Measurements from ENCODE around the gene MAP2K5.

The MAP2K5 gene

DNA sequence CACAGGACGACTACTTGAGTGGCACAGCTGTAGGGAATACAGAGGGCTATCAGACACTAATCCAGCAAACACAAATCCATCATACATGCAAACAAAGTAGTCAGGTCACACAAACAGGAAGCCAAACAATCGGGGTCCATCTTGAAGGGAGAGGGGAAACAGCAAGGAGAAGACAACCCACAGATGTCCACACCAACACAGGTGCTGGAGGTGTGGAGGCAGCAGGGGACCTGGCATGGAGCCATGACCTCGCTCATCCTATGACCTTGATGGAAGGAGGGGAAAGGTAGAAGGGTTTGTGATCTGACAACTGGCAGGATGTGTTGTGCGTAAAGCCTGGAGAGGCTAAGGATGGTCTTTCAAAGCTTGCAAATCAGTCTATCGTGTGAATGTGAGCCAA is 242.9 kb downstream of the MAP2K5 start:
- DNase-seq: no peak

DNA sequence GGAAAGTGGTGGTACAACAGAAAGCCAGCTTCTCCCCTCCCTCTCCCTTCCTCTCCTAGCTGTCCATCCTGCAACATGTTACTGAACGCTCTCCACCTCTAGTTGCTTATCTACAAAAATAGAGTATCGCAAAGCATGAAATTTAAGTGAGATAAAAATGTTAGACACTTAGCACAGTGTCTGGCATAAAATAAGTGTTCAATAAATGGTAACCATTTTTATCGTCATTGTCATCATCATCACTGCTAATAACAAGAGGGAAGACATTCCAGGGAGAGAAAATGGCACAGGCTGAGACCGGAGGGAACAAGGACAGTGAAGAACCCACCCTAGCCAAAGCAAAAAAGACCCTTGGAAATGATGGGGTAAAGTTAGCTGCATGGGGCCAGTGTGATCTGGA is 244.1 kb downstream of the MAP2K5 start:
- DNase-seq: no peak

DNA sequence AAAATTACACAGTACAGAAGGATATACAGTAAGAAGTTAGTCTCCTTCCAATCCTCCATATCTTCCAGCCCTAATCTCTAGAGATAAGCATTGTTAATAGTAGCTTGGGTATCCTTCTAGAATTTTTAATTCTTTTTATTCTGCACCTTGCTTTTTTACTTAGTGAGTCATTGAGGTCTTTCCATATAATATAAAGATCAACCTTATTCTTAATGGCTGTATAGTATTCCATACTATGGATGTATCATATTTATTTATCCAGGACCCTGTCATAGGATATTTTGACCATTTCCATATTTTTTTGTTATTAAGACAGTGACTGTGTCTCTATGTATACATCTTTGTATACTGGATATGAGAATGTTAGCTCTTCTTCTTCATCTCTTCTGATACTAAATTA is 246.5 kb downstream of the MAP2K5 start:
- no peak for DNase-seq

- no peak for DNase-seq
These were observed 248.3 kb downstream of the MAP2K5 start for GRCh38 chr15:67790610-67791319.

DNA sequence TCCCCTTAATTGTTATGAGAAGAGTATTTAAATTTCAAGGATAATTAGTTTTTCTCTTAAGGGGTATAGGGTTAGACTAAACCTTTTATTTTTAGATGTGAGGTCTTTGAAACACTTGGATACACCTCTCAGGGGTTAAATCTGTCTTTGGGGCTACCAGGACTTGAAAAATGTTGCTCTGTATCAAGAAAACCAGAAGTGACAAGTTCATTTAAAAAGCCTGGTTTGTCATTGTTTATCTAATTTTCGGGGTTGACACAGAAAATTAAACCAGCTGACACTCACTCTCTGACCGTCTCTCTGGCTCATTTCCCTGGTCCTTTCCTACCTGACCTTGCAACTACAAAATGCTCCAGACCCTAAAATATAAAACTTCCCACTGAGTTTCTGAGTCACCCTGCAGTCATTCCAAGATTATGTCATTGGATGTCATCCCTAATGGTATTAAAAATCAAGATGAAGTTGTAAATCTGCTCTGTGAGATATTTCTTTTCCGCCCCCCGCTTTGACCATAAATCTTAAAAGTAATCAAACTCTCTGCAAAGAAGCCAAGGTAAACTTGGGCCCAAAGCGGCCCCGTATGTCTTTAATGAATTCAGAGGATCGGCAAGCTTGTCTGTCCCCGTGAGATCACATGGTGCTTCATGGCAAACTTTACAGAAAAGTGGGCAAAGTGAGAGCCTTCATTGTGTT is 249.9 kb downstream of the MAP2K5 start:
- DNase-seq: no peak

- no peak for DNase-seq
These were observed 252.5 kb downstream of the MAP2K5 start for GRCh38 chr15:67794832-67795574.

DNA sequence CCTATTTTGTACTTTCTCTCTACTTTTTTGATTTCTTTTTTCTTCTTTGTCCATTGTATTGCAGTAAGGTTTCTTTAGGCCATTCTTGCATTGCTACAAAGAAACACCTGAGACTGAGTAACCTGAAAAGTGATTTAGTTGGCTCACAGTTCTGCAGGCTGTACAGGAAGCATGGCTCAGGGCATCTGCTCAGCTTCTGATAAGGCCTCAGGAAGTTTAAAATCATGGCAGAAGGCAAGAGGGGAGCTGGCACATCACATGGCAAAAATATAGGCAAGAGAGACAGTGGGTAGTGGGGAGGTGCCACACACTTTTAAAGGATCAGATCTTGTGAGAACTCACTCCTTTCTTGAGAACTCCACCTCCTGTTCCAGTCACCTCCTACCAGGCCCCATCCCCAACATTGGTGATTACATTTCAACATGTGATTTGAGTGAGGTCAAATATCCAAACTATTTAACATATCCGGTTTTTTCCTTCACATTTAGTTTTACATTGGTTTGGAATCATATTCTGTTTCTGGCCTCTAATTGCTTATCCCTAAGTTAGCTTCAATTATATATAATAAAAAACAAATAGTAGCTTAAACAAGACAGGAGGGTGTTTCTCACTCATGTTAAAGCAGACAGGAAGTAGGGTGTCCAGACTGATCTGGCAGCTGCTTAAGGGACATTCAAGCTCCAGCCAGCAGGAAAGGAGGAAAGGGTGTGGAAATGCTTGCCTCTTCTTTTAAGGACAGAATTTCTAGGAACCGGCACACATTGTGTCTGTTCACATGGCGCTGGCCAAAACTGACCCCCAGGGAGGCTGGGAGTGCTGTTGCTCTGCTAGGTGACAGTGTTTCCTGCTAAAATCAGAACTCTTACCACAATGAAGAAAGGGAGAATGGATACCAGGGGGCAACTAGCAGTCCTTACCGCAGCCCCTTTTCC is 254.0 kb downstream of the MAP2K5 start:
- DNase-seq: no peak

GRCh38 chr15:67799801-67800205 is 257.3 kb downstream of the MAP2K5 start:
- DNase-seq: no peak

DNA sequence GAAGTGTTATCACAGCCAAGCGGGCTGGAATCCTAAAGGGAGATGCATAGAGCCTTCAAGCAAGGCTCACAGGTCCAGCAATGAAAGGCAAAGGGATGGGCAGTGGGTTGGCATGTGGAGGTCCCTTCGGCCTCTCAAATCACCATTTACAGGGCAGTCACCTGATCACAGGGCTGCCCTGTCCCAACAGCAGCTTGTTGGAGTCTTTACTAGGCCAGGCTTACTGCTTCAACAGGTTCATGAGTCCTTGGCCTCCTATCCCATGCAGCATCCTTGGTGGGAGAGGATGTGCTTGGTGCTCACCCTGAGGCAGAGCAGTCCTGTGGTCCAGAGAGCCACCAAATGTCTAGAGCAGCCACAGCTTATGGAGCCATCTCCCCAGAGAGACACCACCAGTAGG is 258.6 kb downstream of the MAP2K5 start:
- DNase-seq: no peak

DNA sequence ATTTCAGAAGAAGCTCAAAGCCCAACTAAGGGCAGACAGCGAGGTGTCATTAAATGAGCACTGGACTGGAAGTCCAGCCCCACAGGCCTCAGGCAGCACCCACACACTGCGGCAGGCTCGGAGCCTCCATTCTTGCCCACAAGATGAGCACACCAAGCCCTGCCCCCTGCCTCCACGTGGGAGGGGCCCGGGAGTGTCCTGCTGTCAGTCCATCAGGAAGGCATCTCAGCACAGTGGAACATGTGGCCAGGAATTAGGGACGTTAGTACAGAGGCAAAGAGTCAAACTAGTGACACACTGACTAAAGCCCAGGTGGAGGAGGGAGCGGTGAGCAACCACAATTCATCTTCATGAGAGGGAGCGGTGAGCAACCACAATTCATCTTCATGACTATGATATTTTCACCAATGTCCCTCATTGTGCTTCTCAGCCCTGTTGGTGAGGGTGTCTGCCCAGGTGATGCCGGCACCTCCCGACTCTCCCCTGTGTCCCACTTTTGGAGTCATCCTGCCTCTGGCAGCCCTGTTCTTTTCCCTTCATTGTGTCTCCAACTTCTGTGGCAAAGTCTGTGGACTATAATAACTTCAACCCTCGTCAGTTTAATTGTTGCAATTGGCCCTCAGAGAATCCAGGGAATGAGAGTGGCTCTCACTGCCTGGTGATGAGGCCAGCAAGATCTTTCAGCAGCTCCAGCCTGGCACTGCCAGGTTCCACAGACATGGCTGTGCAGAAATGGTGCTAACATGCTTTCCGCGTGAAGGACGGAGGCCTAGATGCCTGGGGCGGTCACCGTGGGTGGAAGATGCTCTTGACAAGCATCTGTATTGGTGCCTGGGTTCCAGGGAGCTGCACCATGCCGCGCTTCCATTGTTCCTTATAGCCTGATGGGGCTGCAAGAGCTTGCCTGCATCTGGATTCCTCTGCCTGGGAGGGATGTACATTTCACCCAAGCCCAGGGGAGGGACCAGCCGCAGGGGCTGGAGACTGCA is 259.7 kb downstream of the MAP2K5 start:
- no peak for DNase-seq

DNA sequence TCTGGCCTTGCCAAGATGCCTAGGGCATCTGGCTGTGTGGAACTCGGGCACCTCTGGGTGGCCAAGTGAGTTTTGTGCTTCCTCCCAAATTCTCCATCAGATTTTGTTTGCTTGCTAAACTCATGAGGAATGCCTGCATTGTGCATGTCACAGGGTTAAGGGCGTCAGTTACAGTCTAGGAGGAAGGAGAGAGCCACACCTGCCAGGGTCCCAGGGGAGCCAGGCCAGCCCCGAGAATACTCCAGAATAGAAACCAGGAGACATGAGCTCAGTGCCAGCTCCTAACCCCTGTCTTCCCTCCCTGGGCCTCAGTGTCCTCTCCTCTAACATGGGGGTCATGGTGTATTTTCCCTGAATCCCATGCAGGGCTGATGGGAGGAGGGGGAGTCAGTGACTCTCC is 260.8 kb downstream of the MAP2K5 start:
- no peak for DNase-seq

DNA sequence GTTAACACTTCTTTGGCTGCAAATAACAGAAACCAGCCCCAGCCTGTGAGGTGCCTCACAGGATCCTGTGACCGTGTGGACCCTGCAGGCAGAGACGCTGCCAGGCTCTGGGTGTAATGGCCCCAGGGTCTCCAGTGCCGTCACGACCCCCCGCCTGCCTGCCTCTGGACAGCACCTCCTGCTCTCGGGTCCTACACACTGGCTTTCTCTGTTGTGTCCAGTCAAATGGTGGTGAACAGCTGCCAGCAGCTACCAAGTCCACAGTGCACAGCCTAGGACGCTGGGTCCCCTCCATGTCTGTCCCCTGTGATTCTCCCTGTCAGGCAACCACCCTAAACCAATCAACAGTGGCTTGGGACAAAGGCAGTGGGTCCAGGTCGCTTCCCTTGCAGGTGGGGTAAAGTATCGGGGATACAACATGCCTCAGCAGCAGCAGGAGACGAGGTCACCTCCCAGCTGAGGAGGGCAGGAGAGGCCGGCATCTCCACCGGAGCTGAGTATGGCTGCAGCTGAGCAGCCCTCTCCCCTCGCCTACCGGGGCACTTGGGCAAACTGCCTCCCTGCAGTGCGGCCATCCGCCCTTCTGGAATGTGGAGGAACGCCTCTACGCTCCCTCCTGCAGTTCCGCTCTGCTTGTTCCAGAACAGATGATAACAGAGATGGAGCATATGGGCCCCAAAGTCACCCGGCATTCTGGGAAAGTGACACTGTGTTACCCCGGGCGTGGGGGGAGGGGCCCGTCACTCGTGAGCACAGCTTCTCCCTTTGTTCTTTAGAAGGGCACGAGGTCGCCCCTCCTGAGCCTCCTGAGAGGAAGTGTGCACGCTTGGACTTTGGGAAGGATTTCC is 261.7 kb downstream of the MAP2K5 start:
- no peak for DNase-seq

- DNase-seq: no peak
These were observed 262.6 kb downstream of the MAP2K5 start for GRCh38 chr15:67805008-67805665.

DNA sequence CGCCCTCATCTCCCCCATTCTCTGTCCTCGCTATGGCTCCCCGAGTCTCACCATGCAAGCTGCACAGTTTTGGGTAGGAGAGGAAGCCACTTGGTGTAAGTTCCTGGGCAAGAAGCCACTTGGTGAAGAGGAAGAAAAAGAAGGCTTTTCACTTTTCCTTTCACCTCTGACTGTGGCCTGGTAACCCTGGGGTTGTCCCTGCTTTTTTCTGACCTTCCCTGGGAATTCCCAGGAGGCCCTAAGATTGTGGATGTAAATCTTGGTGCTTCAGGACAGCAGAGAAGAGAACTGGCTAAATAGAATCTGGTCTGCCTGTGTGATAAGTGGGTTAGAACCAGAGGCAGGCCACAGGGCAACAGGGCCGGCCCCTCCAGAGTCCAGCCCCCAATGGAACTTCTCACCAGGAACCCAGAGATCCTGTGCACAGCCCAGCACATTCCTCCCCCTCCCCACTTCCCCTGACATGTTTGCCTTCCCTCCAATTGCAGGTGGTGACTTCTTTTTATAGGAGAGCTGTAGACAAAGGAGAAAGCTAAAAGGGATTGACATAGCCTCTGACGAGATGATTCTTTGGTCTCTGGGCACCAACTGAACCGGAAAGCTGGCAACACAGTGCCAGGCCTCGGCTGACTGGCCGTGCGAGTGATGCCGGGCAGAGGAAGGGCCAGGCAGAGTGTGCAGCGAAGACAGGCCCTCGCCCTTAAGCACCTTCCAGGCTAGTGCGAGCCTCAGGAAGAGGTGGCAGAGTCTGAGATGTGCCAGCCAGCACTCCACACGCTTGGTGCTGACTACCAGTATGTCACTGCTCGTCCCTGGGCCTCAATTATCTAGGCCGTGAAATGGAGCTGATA is 263.4 kb downstream of the MAP2K5 start:
- no peak for DNase-seq

DNA sequence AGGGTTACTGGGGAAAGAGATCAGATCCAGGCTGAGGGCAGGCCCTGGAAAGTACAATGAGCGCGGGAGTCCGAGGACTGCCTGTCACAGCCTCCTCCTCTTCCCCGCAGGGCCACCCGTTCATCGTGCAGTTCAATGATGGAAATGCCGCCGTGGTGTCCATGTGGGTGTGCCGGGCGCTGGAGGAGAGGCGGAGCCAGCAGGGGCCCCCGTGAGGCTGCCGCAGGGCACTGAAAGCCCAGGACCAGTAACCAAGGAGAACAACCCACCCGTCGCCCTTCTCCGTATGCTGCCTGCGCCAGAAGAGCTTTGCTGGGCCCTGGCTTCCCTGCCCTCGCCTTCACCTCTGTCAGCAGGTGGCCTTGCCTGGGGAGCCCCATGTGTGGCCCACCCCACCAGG is 264.0 kb downstream of the MAP2K5 start:
- no peak for DNase-seq

DNA sequence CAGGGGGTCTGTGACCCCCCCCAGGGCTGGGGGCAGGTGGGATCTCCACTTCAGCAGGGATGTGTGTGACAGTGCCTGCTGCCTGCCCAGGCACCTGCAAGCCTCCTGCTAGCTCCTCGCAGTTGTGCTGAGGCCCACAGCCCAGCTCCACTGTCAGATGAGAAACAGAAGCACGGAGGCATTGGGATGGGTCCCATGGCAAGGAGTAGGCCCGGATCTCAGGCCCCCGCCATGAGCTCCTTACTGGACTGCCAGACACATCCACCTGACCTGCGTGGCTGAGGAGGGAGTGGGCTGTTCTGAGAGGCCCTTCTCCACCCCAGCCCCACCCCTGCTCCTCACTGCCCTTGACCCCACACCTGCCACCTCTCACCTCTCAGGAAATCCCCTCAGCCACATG is 264.6 kb downstream of the MAP2K5 start:
- DNase-seq: no peak

- no peak for DNase-seq
These were observed 265.3 kb downstream of the MAP2K5 start for GRCh38 chr15:67807836-67808235.

GRCh38 chr15:67808821-67809220 is 266.3 kb downstream of the MAP2K5 start:
- no peak for DNase-seq

DNA sequence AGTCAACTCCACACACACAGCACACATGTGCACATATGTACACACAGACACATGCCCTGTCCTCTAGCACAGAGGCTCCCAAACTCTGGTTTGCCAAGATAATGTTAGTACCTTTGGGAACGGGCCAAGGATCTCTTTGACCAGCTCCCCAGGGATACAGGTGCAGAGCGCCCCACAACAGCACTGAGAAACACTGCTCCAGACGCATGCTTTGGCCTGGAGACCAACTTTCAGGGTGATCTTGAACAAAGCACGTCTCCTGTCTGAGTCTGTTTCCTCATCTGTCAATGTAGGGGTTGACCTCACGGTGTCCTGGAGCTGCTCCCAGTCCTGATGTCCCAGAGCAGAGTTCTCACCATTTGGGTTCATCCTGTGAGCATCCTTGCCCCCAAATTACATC is 266.9 kb downstream of the MAP2K5 start:
- DNase-seq: no peak
